ENCODE data around the gene ABCA5.
"Not testable (repeated sequence)": the region's sequence is repeated elsewhere in the genome, so short reads cannot be mapped to it uniquely, and the experiment has no call there.

Gene ABCA5

GRCh38 chr17:69333561-69333960, 6.6 kb upstream of the ABCA5 start:
- no peak for DNase-seq

- DNase-seq = no peak
Measured at GRCh38 chr17:69331756-69332155, 4.8 kb upstream of the ABCA5 start.

- DNase-seq = peak in 9 of 56 donors; percentile 25 to 47 (median 39)
Measured at GRCh38 chr17:69326377-69327059, 415 bp downstream of the ABCA5 start.

- DNase-seq = peak in 2 of 56 donors; percentile 21 to 29
Measured at GRCh38 chr17:69325518-69326376, 1.2 kb downstream of the ABCA5 start.

GRCh38 chr17:69323806-69324205, 3.1 kb downstream of the ABCA5 start:
- DNase-seq = no peak

- DNase-seq = no peak
Measured at GRCh38 chr17:69320908-69321238, 6.1 kb downstream of the ABCA5 start.

GRCh38 chr17:69320210-69320907, 6.6 kb downstream of the ABCA5 start:
- DNase-seq = no peak

GRCh38 chr17:69317625-69318024, 9.3 kb downstream of the ABCA5 start:
- DNase-seq = no peak

GRCh38 chr17:69314246-69315065, 12.5 kb downstream of the ABCA5 start:
- no peak for DNase-seq

GRCh38 chr17:69305177-69305576, 21.8 kb downstream of the ABCA5 start:
- no peak for DNase-seq

GRCh38 chr17:69302682-69303081, 24.3 kb downstream of the ABCA5 start:
- DNase-seq = no peak

GRCh38 chr17:69300222-69300621, 26.7 kb downstream of the ABCA5 start:
- no peak for DNase-seq

- not testable (repeated sequence) for DNase-seq
Measured at GRCh38 chr17:69298120-69298722, 28.7 kb downstream of the ABCA5 start.

- DNase-seq = no peak
Measured at GRCh38 chr17:69287168-69287567, 39.8 kb downstream of the ABCA5 start.

- DNase-seq = no peak
Measured at GRCh38 chr17:69286257-69286656, 40.7 kb downstream of the ABCA5 start.

- no peak for DNase-seq
Measured at GRCh38 chr17:69284646-69285045, 42.3 kb downstream of the ABCA5 start.

- no peak for DNase-seq
Measured at GRCh38 chr17:69282002-69282401, 44.9 kb downstream of the ABCA5 start.

- DNase-seq = not testable (repeated sequence)
Measured at GRCh38 chr17:69276279-69276678, 50.7 kb downstream of the ABCA5 start.

GRCh38 chr17:69275751-69276150, 51.2 kb downstream of the ABCA5 start:
- DNase-seq = no peak

- DNase-seq = no peak
Measured at GRCh38 chr17:69271023-69271422, 55.9 kb downstream of the ABCA5 start.
